ENCODE data around the gene GADD45B.

The GADD45B gene

GRCh38 chr19:2519482-2519881, 43.6 kb downstream of the GADD45B start:
- DNase-seq: no peak

DNA sequence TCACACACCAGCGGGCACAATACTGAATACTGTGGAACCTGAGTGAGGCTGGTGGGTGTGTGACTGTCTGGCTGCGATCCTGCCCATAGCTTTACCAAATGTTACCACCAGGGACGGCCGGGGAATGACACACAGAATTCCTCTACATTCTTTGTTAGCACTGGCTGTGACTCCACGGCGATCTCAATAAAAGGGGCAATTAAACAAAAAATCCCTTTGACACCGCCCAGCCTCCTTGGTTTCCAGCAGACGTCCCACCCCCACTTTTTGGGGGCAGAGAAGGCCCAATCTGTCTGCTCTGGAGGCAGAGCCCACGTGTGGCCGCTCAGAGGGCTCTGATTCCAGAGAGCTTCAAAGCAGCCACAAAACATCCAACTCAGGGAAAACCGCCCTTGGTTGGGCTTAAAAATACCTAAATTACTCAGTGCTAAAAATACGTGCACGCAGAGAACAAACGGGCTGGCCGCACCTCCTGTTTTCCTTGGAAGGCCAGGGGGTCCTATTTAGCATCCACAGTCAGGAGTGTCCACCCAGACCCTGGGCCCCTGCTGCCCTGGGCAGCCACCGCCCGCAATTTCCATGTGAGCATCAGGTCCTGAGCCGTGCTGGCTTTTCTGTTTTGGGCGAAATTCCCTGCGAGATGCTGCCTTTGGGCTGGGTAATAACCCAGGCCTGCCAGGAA, 47.8 kb downstream of the GADD45B start:
- no peak for DNase-seq

DNA sequence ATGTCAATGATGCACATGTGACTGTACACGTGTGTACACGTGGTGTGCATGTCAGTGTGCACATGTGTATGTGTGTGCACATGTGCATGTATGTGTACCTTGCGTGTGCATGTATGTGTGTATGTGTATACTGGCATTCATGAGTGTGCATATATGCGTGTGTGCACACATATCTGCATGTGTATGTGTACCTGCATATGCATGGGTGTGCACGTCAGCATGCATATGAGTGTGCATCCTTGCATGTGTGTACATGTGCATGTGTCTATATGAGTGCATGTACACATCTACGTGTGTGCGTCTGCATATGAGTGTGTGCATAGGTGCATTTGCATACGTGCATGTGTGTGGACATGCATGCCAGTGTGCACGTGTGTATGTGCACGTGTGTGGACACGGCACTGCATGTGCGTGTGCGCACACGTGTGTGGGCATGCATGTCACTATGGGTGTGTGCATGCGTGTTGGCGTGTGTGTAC, 48.5 kb downstream of the GADD45B start:
- DNase-seq: no peak

DNA sequence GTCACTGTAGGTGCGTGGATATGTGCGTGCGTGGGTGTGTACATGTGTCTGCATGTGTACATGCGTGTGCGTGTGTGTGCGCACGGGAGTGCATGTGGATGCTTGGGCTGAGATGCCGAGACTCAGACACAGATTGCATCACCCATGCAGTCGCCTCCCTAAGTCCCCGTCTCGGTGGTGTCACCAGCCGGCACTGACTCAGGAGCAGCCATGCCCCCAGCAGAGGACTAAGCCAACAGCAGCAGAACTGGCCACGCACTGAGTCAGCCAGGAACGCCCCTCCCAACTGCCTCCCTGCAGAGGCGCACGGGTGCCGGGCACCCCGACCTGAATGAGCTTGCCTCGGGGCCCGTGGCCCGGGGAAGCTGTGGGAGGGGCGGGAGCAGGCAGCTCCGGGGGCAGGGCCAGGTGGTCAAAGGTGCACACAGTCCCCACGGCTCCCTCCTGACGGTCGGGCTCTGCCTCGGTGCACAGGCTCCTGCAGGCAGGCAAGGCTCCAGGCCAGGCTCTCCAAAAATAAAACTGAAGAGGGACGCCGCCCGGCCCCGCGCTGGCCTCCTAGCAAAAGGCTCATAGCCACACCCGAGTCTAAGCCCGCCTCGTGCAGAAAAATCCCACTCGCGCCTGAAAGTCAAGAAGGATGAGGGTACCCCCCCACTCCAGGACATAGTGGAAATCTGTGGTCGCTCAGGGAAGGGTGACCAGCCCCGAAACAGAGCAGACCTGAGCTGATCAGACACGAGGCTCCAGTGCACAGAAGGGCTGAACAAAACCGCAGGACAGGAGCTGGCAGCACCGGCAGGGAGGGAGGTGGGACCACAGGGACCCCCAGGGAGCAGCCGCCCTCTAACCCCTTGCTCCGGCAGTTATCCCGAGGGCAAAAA, 49.2 kb downstream of the GADD45B start:
- DNase-seq: no peak

DNA sequence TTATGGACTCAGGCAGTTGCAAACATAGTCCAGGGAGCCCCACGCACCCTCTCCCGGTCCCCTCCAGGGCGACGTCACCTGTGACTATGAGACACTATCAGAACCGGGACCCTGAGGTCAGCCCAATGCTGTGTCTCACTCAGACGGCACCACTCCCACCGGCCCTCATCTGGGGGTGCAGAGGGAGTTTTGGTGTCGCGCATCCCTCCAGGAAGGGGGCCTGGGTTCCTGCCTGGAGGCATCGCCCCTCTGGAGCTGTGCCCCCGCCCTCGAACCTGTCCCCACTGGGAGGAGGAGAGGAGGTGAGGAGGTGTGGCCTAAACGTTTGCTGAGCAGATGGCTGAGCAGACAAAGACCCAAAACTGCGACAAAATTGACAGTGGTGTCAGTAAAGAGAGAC, 51.2 kb downstream of the GADD45B start:
- no peak for DNase-seq

GRCh38 chr19:2527686-2528085, 51.8 kb downstream of the GADD45B start:
- no peak for DNase-seq
